H9 (cell line): ENCODE measurements around the gene MXRA5. TPM values are rescaled to one million over a fixed set of nuclear protein-coding genes. Genes with fewer than 3 reads are reported as not detected.

Experiments used
- DNase-seq: peaks from one replicate; pipeline ENCODE4 v3.0.0-alpha.2; 2017
- H2AFZ ChIP-seq: one replicate; pipeline ENCODE4 v1.6.1; 2013; ENCODE audit warnings: mild to moderate bottlenecking, low read length, control low read depth, moderate library complexity
- H2AK5ac ChIP-seq: 2 replicates; pipeline ENCODE4 v1.6.1; 2013; ENCODE audit warnings: low read length, control low read depth, mixed read lengths; ENCODE audit not compliant: insufficient read length
- H2BK120ac ChIP-seq: one replicate; pipeline ENCODE4 v1.6.1; 2013; ENCODE audit warnings: low read depth, mild to moderate bottlenecking, low read length, control low read depth, inconsistent platforms; ENCODE audit not compliant: poor library complexity, severe bottlenecking
- H2BK12ac ChIP-seq: 2 replicates; pipeline ENCODE4 v1.6.1; 2013; ENCODE audit warnings: low read length, control low read depth, mixed read lengths, low read depth; ENCODE audit not compliant: insufficient read length
- H2BK15ac ChIP-seq: 2 replicates; pipeline ENCODE4 v1.6.1; 2013; ENCODE audit warnings: low read depth, low read length, control low read depth
- H2BK20ac ChIP-seq: one replicate; pipeline ENCODE4 v1.6.1; 2013; ENCODE audit warnings: low read depth, mild to moderate bottlenecking, low read length, control low read depth, inconsistent platforms; ENCODE audit not compliant: poor library complexity, severe bottlenecking
- H2BK5ac ChIP-seq: 2 replicates; pipeline ENCODE4 v1.6.1; 2013; ENCODE audit warnings: low read length, control low read depth, mixed read lengths; ENCODE audit not compliant: insufficient read length
- H3K14ac ChIP-seq: 2 replicates; pipeline ENCODE4 v1.6.1; 2013; ENCODE audit warnings: low read length, control low read depth; ENCODE audit not compliant: insufficient read depth
- H3K18ac ChIP-seq: 2 replicates; pipeline ENCODE4 v1.6.1; 2013; ENCODE audit warnings: low read depth, mild to moderate bottlenecking, mixed read lengths, low read length, control low read depth; ENCODE audit not compliant: insufficient read length
- H3K23ac ChIP-seq: 2 replicates; pipeline ENCODE4 v1.6.1; 2013; ENCODE audit warnings: low read length, control low read depth, mixed read lengths, low read depth; ENCODE audit not compliant: insufficient read length
- H3K23me2 ChIP-seq: 2 replicates; pipeline ENCODE4 v1.6.1; 2013; ENCODE audit warnings: low read depth, mild to moderate bottlenecking, mixed read lengths, low read length, control low read depth; ENCODE audit not compliant: insufficient read length, poor library complexity, severe bottlenecking
- H3K27ac ChIP-seq: 2 replicates; pipeline ENCODE4 v1.5.1; 2013; ENCODE audit warnings: low read length, control low read depth, mixed read lengths, low read depth; ENCODE audit not compliant: insufficient read length
- H3K27me3 ChIP-seq: 2 replicates; pipeline ENCODE4 v1.6.1; 2013; ENCODE audit warnings: low read length, control low read depth, inconsistent platforms; ENCODE audit not compliant: insufficient read depth
- H3K4ac ChIP-seq: 2 replicates; pipeline ENCODE4 v1.6.1; 2013; ENCODE audit warnings: low read depth, mild to moderate bottlenecking, control low read depth, inconsistent platforms, low read length, moderate library complexity
- H3K4me1 ChIP-seq: 2 replicates; pipeline ENCODE4 v1.6.1; 2013; ENCODE audit warnings: low read length, control low read depth, inconsistent platforms; ENCODE audit not compliant: insufficient read depth
- H3K4me2 ChIP-seq: 2 replicates; pipeline ENCODE4 v1.6.1; 2013; ENCODE audit warnings: low read length, control low read depth, mixed read lengths; ENCODE audit not compliant: insufficient read length, insufficient read depth
- H3K56ac ChIP-seq: 2 replicates; pipeline ENCODE4 v1.6.1; 2013; ENCODE audit warnings: low read depth, mild to moderate bottlenecking, mixed read lengths, low read length, control low read depth; ENCODE audit not compliant: insufficient read length
- H3K79me1 ChIP-seq: 2 replicates; pipeline ENCODE4 v1.6.1; 2013; ENCODE audit warnings: low read depth, mild to moderate bottlenecking, moderate library complexity, low read length, control low read depth, inconsistent platforms; ENCODE audit not compliant: insufficient read depth, poor library complexity, severe bottlenecking
- H3K79me2 ChIP-seq: 2 replicates; pipeline ENCODE4 v1.6.1; 2013; ENCODE audit warnings: low read length, control low read depth, inconsistent platforms; ENCODE audit not compliant: insufficient read depth
- H3K9ac ChIP-seq: 2 replicates; pipeline ENCODE4 v1.6.1; 2013; ENCODE audit warnings: low read length, control low read depth, mixed read lengths; ENCODE audit not compliant: insufficient read length; ENCODE audit errors: extremely low read depth
- H3K9me3 ChIP-seq: one replicate; pipeline ENCODE4 v1.6.1; 2013; ENCODE audit warnings: low read depth, low read length, inconsistent platforms; ENCODE audit not compliant: control insufficient read depth
- H3T11ph ChIP-seq: one replicate; pipeline ENCODE4 v1.6.1; 2013; ENCODE audit warnings: mild to moderate bottlenecking, low read length, control low read depth, inconsistent platforms
- H4K20me1 ChIP-seq: one replicate; pipeline ENCODE4 v1.6.1; 2013; ENCODE audit not compliant: control insufficient read depth, insufficient read length, insufficient read depth
- H4K5ac ChIP-seq: 2 replicates; pipeline ENCODE4 v1.6.1; 2013; ENCODE audit warnings: low read depth, mild to moderate bottlenecking, mixed read lengths, low read length, control low read depth; ENCODE audit not compliant: insufficient read length
- H4K8ac ChIP-seq: replicated peaks from 2 replicates; pipeline ENCODE4 v1.6.1; 2013; ENCODE audit warnings: low read length, control low read depth, mixed read lengths, low read depth; ENCODE audit not compliant: insufficient read length
- H4K91ac ChIP-seq: 2 replicates; pipeline ENCODE4 v1.6.1; 2013; ENCODE audit warnings: low read depth, mild to moderate bottlenecking, moderate library complexity, mixed read lengths, low read length, control low read depth; ENCODE audit not compliant: insufficient read length
- H3K27ac Mint-ChIP-seq, 3 experiments: 2 replicates in 2 of 3; 3 replicates in 1 of 3; pipeline ENCODE4 v1.8.0; 2020 to 2021; ENCODE audit warnings: mixed read lengths in 3 of 3, mild to moderate bottlenecking in 1 of 3, moderate library complexity in 1 of 3
- H3K27me3 Mint-ChIP-seq: 2 replicates; pipeline ENCODE4 v1.8.0; 2021; ENCODE audit warnings: low read depth, mild to moderate bottlenecking, moderate library complexity, mixed read lengths
- H3K36me3 Mint-ChIP-seq, 3 experiments: 2 replicates in 2 of 3; 3 replicates in 1 of 3; pipeline ENCODE4 v1.8.0; 2020 to 2021; ENCODE audit warnings: low read depth in 3 of 3, mixed read lengths in 3 of 3; ENCODE audit not compliant: insufficient read depth in 1 of 3
- H3K4me1 Mint-ChIP-seq, 2 experiments: 2 replicates each; pipeline ENCODE4 v1.8.0; 2020; ENCODE audit warnings: mixed read lengths in 2 of 2
- H3K4me3 Mint-ChIP-seq, 2 experiments: 2 replicates in 1 of 2; 3 replicates in 1 of 2; pipeline ENCODE4 v1.8.0; 2020 to 2021; ENCODE audit warnings: mild to moderate bottlenecking in 2 of 2, mixed read lengths in 2 of 2, moderate library complexity in 1 of 2
- H3K9me3 Mint-ChIP-seq, 2 experiments: 2 replicates in 1 of 2; 3 replicates in 1 of 2; pipeline ENCODE4 v1.8.0; 2020; ENCODE audit warnings: mild to moderate bottlenecking in 2 of 2, mixed read lengths in 2 of 2, moderate library complexity in 1 of 2
- CTCF ChIP-seq: fragments of 200-600 bp; sonication (generic); conservative IDR thresholded peaks from 3 replicates; pipeline ENCODE4 v1.8.0; 2021; ENCODE audit warnings: antibody characterized with exemption, mild to moderate bottlenecking
- WGBS: extraction: QIAGEN DNeasy Blood & Tissue Kit; methylation state at CpG from one replicate; pipeline ENCODE4 v1.1.7; 2013; ENCODE audit warnings: missing lambda C conversion rate, low lambda C conversion rate, mixed read lengths; ENCODE audit not compliant: insufficient read length; ENCODE audit errors: extremely low coverage; 5-methylcytosine and 5-hydroxymethylcytosine counted together
- total RNA-seq: library from RNA; stranded (reverse); gene quantifications from 2 replicates; pipeline ENCODE4 v1.2.1, GENCODE V29; 2021

Gene MXRA5
- total RNA-seq, 1 experiment from 2014 or later: 1.0 TPM

- no peak overlapping the region for H3K4ac ChIP-seq
- Mint-ChIP-seq H3K36me3 (no peaks in the 10 kb centered on the region; a peak in 1 of 7 replicates), H3K27me3 (peaks cover 3% of the 10 kb centered on the region), H3K4me3 (no peak overlapping the region), H3K27ac (no peak overlapping the region), H3K4me1 (no peaks in the 10 kb centered on the region), H3K9me3 (no peaks in the 10 kb centered on the region; a peak in 1 of 5 replicates)
- no peaks in the 10 kb centered on the region for H3K27me3 ChIP-seq
- H3T11ph ChIP-seq: no peak overlapping the region
- no peaks in the 10 kb centered on the region for H3K23me2 ChIP-seq
- H2BK20ac ChIP-seq: no peak overlapping the region
- H3K56ac ChIP-seq: no peak overlapping the region
- WGBS: no CpG with 5 or more reads among the region's 1 CpG
- H3K14ac ChIP-seq: no peak overlapping the region
- H3K79me2 ChIP-seq: no peaks in the 10 kb centered on the region
- no peak overlapping the region for H2BK12ac ChIP-seq
- H2BK120ac ChIP-seq: no peak overlapping the region
- H4K8ac ChIP-seq: no peak overlapping the region
- no peak overlapping the region for H4K91ac ChIP-seq
- H3K23ac ChIP-seq: no peak overlapping the region
- no peak overlapping the region for H3K18ac ChIP-seq
- TF ChIP-seq CTCF: no peak
- no peak overlapping the region for H2BK5ac ChIP-seq
- H3K27ac ChIP-seq: no peak overlapping the region
- H3K9me3 ChIP-seq: no peaks in the 10 kb centered on the region
- no peak overlapping the region for H2AK5ac ChIP-seq
- no peak overlapping the region for H4K5ac ChIP-seq
- no peak overlapping the region for H3K9ac ChIP-seq
- no peak overlapping the region for H2AFZ ChIP-seq
- H3K4me2 ChIP-seq: no peak overlapping the region
- H2BK15ac ChIP-seq: no peak overlapping the region
- no peaks in the 10 kb centered on the region for H3K79me1 ChIP-seq
- no peaks in the 10 kb centered on the region for H4K20me1 ChIP-seq
- H3K4me1 ChIP-seq: no peaks in the 10 kb centered on the region
- no peak for DNase-seq
Observed at GRCh38 chrX:3393178-3393577, 46.7 kb upstream of the MXRA5 start.
